SU-DHL-6 (cell line): Measurements from ENCODE around the gene SLC9A7.

Experiments
- H2AFZ ChIP-seq: fragments of 200-600 bp; sonication (generic); 2 replicates; pipeline ENCODE4 v1.6.1; 2014; ENCODE audit warnings: low read depth, mild to moderate bottlenecking, moderate library complexity, mixed read lengths, antibody characterized with exemption, low read length; ENCODE audit not compliant: severe bottlenecking
- H3F3A ChIP-seq: fragments of 200-600 bp; shearing (Covaris generic); 2 replicates; pipeline ENCODE4 v1.6.0; 2016; ENCODE audit warnings: antibody characterized with exemption, mild to moderate bottlenecking; ENCODE audit not compliant: insufficient read depth
- H3K27ac ChIP-seq: fragments of 200-600 bp; sonication (generic); 2 replicates; pipeline ENCODE4 v1.5.1; 2016; ENCODE audit warnings: low read depth, mild to moderate bottlenecking, low read length, moderate library complexity, mixed read lengths
- H3K27me3 ChIP-seq: fragments of 200-600 bp; sonication (generic), shearing (Covaris generic); 2 replicates; pipeline ENCODE4 v1.6.0; 2014; ENCODE audit warnings: mild to moderate bottlenecking, low read length
- H3K36me3 ChIP-seq: fragments of 200-600 bp; sonication (generic); 2 replicates; pipeline ENCODE4 v1.6.1; 2014; ENCODE audit warnings: mild to moderate bottlenecking, low read length, mixed read lengths
- H3K4me2 ChIP-seq: fragments of 300-600, 200-600 bp; shearing (Covaris generic), sonication (generic); 2 replicates; pipeline ENCODE4 v1.6.0; 2014; ENCODE audit warnings: low read length, low read depth, mild to moderate bottlenecking; ENCODE audit not compliant: poor library complexity, severe bottlenecking
- H3K4me3 ChIP-seq: fragments of 200-600 bp; sonication (generic); 2 replicates; pipeline ENCODE4 v1.5.1; 2014; ENCODE audit warnings: antibody characterized with exemption, low read length, mild to moderate bottlenecking, mixed read lengths; ENCODE audit not compliant: insufficient read depth, poor library complexity, severe bottlenecking
- H3K79me2 ChIP-seq: fragments of 200-600 bp; sonication (generic); 2 replicates; pipeline ENCODE4 v1.6.1; 2014; ENCODE audit warnings: mild to moderate bottlenecking, low read length, moderate library complexity; ENCODE audit not compliant: insufficient read depth
- H3K9ac ChIP-seq: fragments of 200-600 bp; sonication (generic); 2 replicates; pipeline ENCODE4 v1.7.0; 2014; ENCODE audit warnings: mild to moderate bottlenecking, low read length
- H3K9me2 ChIP-seq: fragments of 200-600 bp; sonication (generic); replicated peaks from 2 replicates; pipeline ENCODE4 v1.6.1; 2014; ENCODE audit warnings: low read length; ENCODE audit not compliant: insufficient read depth
- H3K9me3 ChIP-seq: fragments of 200-600 bp; sonication (generic); 2 replicates; pipeline ENCODE4 v1.6.1; 2014; ENCODE audit warnings: low read length, mixed read lengths; ENCODE audit not compliant: insufficient read depth
- H4K20me1 ChIP-seq: fragments of 200-600 bp; sonication (generic); 2 replicates; pipeline ENCODE4 v1.6.1; 2014; ENCODE audit warnings: low read depth, mild to moderate bottlenecking, antibody characterized with exemption, low read length, moderate library complexity, mixed read lengths
- EZH2phosphoT487 ChIP-seq: fragments of 200-600 bp; sonication (generic), shearing (Covaris generic); conservative IDR thresholded peaks from 2 replicates; pipeline ENCODE4 v1.6.1; 2018; ENCODE audit warnings: mild to moderate bottlenecking, antibody characterized with exemption, low read length, moderate library complexity, mixed read lengths
- TF ChIP-seq, protein P1 (sequence below): fragments of 200-600 bp; sonication (generic); IDR thresholded peaks from one replicate; pipeline ENCODE4 v1.5.1; 2017; ENCODE audit warnings: antibody characterized with exemption, mild to moderate bottlenecking, low read length, moderate library complexity; ENCODE audit not compliant: insufficient read depth, poor library complexity, severe bottlenecking

The SLC9A7 gene

DNA sequence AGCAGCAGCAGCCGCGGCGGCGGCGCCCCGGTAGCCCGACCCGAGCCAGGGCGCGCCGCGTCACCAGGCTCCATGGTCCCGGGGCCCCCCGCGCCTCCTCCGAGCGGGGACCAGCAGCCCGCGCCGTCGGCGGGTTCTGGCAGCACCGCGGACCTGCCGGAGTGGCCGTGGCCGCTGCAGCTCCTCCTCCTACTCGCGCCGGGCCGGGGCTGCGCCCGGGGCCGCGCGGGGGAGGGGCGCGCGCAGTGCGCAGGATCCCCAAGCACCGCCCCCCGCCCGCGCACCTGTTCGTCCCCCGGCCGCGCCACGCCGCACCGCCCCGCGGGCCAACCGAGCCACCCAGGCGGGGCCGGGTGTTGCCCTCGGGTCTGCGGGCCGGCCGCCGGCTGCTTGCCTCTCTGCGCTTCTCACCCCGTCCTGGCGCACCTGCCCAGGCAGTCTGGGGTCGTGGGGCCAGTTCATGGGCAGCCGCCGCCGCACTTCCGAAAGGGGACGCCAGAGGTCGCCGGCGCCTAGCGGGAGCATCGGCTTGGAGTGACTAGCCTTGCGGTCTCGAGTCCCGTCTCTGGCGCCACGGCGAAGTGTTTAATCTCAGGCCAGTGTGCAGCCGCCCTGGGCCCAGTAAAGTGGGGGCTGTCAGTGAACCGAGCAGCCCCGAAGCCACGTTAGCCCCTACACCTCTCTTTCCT, at the start of gene SLC9A7:
Gene SLC9A7 (minus strand): TSS at position 163 of the 689 bp plus-strand sequence. CDS start 89 bp downstream, at position 74.
- TF ChIP-seq, protein P1, sequence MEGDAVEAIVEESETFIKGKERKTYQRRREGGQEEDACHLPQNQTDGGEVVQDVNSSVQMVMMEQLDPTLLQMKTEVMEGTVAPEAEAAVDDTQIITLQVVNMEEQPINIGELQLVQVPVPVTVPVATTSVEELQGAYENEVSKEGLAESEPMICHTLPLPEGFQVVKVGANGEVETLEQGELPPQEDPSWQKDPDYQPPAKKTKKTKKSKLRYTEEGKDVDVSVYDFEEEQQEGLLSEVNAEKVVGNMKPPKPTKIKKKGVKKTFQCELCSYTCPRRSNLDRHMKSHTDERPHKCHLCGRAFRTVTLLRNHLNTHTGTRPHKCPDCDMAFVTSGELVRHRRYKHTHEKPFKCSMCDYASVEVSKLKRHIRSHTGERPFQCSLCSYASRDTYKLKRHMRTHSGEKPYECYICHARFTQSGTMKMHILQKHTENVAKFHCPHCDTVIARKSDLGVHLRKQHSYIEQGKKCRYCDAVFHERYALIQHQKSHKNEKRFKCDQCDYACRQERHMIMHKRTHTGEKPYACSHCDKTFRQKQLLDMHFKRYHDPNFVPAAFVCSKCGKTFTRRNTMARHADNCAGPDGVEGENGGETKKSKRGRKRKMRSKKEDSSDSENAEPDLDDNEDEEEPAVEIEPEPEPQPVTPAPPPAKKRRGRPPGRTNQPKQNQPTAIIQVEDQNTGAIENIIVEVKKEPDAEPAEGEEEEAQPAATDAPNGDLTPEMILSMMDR, result peak; percentile 58
- TF ChIP-seq EZH2phosphoT487, result no peak
- peak within 1 kb of the TSS; percentile 67 for H3K9ac ChIP-seq
- peaks cover 44% of the 10 kb centered on the region for H3K79me2 ChIP-seq
- H3K27me3 ChIP-seq, result no peaks in the 10 kb centered on the region
- H3K9me2 ChIP-seq, result no peaks in the 10 kb centered on the region
- peaks cover 2% of the 10 kb centered on the region; the same call in 1 of the 2 replicates for H4K20me1 ChIP-seq
- H2AFZ ChIP-seq, result peak within 1 kb of the TSS; percentile 96
- H3K4me2 ChIP-seq, result peak within 1 kb of the TSS; percentile 92
- no peaks in the 10 kb centered on the region for H3K36me3 ChIP-seq
- H3K4me3 ChIP-seq, result peak within 1 kb of the TSS; percentile 57
- H3F3A ChIP-seq, result peaks cover 12% of the 10 kb centered on the region
- no peaks in the 10 kb centered on the region for H3K9me3 ChIP-seq
- H3K27ac ChIP-seq, result peak within 1 kb of the TSS; percentile 92

DNA sequence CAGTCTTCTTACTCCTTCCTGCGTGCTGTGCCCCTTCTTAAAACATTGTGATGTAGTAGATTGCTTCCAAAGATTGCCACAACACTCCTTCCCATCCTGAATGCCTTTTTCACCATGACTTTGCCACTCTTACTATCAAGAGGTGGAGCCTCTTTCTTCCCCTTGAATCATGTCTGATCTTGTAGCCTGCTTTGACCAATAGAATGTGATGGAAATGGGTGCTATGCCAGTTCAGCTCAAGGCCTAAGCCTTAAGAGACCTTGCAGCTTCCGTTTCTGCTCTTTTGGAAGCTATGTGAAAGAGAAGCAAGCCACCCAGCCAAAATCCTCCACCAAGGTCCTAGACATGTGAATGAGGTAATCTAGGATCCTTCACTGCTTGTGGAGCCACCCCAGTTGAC, 46.4 kb upstream of the SLC9A7 start:
- Histone ChIP-seq H3K79me2 (no peaks in the 10 kb centered on the region), H3K9me3 (no peaks in the 10 kb centered on the region), H3K9ac (no peak overlapping the region), H4K20me1 (no peaks in the 10 kb centered on the region), H2AFZ (no peak overlapping the region), H3K36me3 (no peaks in the 10 kb centered on the region), H3K27me3 (no peaks in the 10 kb centered on the region), H3F3A (no peaks in the 10 kb centered on the region), H3K4me2 (no peak overlapping the region), H3K9me2 (no peaks in the 10 kb centered on the region), H3K4me3 (no peak overlapping the region), H3K27ac (no peak overlapping the region)
- TF ChIP-seq, protein P1, result no peak
- TF ChIP-seq EZH2phosphoT487, result no peak

DNA sequence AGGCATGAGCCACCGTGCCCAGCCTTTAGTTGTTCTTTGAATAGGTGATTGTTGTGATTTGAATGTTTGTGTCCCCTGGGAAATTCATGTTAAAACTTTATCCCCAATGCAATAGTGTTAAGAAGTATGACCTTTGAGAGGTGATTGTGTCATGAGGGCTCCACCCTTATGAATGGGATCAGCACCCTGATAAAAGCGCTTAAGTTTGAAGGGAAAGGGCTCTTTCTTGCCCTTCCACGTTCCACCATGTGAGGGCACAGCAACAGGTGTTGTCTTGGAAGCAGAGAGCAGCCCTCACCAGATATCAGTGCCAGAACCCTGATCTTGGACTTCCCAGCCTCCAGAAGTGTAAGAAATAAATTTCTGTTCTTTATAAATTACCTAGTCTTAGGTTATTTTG, 44.2 kb upstream of the SLC9A7 start:
- H3K9me2 ChIP-seq, result no peaks in the 10 kb centered on the region
- H3K9me3 ChIP-seq, result no peaks in the 10 kb centered on the region
- no peak overlapping the region for H3K4me2 ChIP-seq
- no peaks in the 10 kb centered on the region for H3F3A ChIP-seq
- no peak overlapping the region for H3K4me3 ChIP-seq
- H2AFZ ChIP-seq, result no peak overlapping the region
- TF ChIP-seq EZH2phosphoT487, result no peak
- TF ChIP-seq, protein P1, result no peak
- no peak overlapping the region for H3K9ac ChIP-seq
- H4K20me1 ChIP-seq, result no peaks in the 10 kb centered on the region
- H3K27ac ChIP-seq, result no peak overlapping the region
- H3K36me3 ChIP-seq, result no peaks in the 10 kb centered on the region
- H3K79me2 ChIP-seq, result no peaks in the 10 kb centered on the region
- no peaks in the 10 kb centered on the region for H3K27me3 ChIP-seq
